ENCODE results near the gene SORBS1. TPM values are rescaled to one million over a fixed set of nuclear protein-coding genes. Genes with fewer than 3 reads are reported as not detected.

The SORBS1 gene
- total RNA-seq, 1 donor from 2014 or later, result 5.1 TPM

DNA sequence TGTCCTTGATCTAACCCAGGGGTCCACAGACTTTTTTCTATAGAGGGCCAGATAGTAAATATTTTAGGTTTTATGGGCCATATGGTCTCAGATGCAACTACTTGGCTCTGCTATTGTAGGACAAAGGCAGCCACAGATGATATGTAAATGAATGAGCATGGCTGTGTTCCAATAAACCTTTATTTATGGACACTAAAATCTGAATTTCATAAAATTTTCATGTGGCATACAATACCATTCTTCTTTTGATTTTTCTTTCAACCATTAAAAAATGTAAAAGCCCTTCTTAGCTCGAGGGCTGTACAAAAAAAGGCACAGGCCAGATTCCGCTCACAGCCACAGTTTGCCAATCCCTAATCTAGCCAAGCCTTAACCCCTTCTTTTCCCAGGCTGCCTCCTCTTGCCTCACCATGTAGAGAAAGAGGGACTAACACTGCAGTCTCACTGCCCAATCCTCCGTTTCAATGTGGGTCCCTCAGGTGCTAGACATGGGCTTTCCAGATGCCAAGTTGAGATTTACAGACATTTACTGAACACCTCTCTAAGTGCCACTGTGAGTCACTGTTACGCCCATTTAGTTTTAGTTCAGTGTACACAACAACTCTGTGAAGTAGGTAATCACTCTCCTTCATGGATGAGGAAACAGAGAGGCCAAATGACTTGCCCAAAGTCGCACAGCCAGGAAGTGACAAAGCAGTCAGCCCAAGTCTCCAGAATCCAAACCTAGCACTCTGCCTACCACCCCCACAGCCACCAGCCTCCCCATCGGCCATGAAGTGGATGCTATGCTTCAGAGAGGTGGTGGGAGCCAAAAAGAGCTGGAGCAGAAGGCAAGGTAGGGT is 137.8 kb downstream of the SORBS1 start:
- H3K79me2 ChIP-seq (ENCODE audit: insufficient read depth, low read length), result no peaks in the 10 kb centered on the region
- H3K27ac ChIP-seq (ENCODE audit: low read depth, low read length), result no peak overlapping the region
- FAIRE-seq (no peak), DNase-seq (ENCODE audit: low read depth) (no peak)
- no peak overlapping the region for H3K9ac ChIP-seq (ENCODE audit: low read length)
- peaks cover 8% of the 10 kb centered on the region for H3K27me3 ChIP-seq (ENCODE audit: insufficient read depth, low read length)
- H3K4me1 ChIP-seq (ENCODE audit: insufficient read depth, low read length), result no peaks in the 10 kb centered on the region
- no peak for TF ChIP-seq EZH2 (IDR thresholded peaks at IDR 0.05; ENCODE audit: insufficient read depth, low read length)
- Mint-ChIP-seq H3K27me3 (ENCODE audit: low read depth, unreplicated experiment) (peaks cover 12% of the 10 kb centered on the region), H3K36me3 (ENCODE audit: low read depth, unreplicated experiment) (no peaks in the 10 kb centered on the region), H3K9me3 (ENCODE audit: unreplicated experiment) (no peaks in the 10 kb centered on the region), H3K4me1 (ENCODE audit: low read depth, unreplicated experiment) (peaks cover 3% of the 10 kb centered on the region), H3K4me3 (ENCODE audit: unreplicated experiment) (no peak overlapping the region), H3K27ac (ENCODE audit: unreplicated experiment) (no peak overlapping the region)
- no peaks in the 10 kb centered on the region for H4K20me1 ChIP-seq (ENCODE audit: insufficient read depth, low read length)
- H3K36me3 ChIP-seq (ENCODE audit: insufficient read depth, low read length), result no peaks in the 10 kb centered on the region
- no peak overlapping the region for H3K4me2 ChIP-seq (ENCODE audit: low read length)
- H3K4me3 ChIP-seq (ENCODE audit: insufficient read depth, low read depth, low read length), result no peak overlapping the region
- H3K9me3 ChIP-seq (ENCODE audit: insufficient read depth, low read depth, low read length), result no peaks in the 10 kb centered on the region
- H2AFZ ChIP-seq (ENCODE audit: low read depth, low read length), result no peak overlapping the region

DNA sequence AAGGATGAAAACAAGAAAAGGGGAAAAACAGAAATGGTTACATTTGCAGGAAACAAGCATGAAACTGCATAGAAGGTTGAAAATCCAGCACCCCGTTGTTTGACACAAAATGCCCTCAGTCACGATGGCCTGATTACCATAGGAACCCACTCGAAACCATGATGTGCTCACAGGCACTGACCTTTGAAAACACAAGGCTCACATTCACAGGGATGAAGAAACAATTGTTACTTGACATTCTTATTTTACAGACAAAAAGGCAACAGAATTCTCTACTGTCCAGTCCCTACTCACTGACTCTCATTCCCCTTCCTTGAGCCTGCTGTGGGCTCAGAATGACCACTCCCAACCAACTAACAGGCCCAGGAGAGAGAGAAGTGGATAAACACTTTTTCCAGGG is 138.9 kb downstream of the SORBS1 start:
- Histone ChIP-seq H3K9me3 (ENCODE audit: insufficient read depth, low read depth, low read length) (no peaks in the 10 kb centered on the region), H3K4me1 (ENCODE audit: insufficient read depth, low read length) (no peaks in the 10 kb centered on the region), H3K79me2 (ENCODE audit: insufficient read depth, low read length) (no peaks in the 10 kb centered on the region), H3K4me3 (ENCODE audit: insufficient read depth, low read depth, low read length) (no peak overlapping the region), H3K36me3 (ENCODE audit: insufficient read depth, low read length) (no peaks in the 10 kb centered on the region), H2AFZ (ENCODE audit: low read depth, low read length) (no peak overlapping the region), H3K4me2 (ENCODE audit: low read length) (no peak overlapping the region), H3K27me3 (ENCODE audit: insufficient read depth, low read length) (peaks cover 8% of the 10 kb centered on the region), H4K20me1 (ENCODE audit: insufficient read depth, low read length) (no peaks in the 10 kb centered on the region), H3K27ac (ENCODE audit: low read depth, low read length) (no peak overlapping the region), H3K9ac (ENCODE audit: low read length) (no peak overlapping the region)
- no peak for FAIRE-seq
- TF ChIP-seq, protein P1, sequence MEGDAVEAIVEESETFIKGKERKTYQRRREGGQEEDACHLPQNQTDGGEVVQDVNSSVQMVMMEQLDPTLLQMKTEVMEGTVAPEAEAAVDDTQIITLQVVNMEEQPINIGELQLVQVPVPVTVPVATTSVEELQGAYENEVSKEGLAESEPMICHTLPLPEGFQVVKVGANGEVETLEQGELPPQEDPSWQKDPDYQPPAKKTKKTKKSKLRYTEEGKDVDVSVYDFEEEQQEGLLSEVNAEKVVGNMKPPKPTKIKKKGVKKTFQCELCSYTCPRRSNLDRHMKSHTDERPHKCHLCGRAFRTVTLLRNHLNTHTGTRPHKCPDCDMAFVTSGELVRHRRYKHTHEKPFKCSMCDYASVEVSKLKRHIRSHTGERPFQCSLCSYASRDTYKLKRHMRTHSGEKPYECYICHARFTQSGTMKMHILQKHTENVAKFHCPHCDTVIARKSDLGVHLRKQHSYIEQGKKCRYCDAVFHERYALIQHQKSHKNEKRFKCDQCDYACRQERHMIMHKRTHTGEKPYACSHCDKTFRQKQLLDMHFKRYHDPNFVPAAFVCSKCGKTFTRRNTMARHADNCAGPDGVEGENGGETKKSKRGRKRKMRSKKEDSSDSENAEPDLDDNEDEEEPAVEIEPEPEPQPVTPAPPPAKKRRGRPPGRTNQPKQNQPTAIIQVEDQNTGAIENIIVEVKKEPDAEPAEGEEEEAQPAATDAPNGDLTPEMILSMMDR (IDR thresholded peaks at IDR 0.05; ENCODE audit: insufficient read depth, low read depth, low read length), result no peak
- TF ChIP-seq EZH2 (IDR thresholded peaks at IDR 0.05; ENCODE audit: insufficient read depth, low read length), result no peak
- no peak for DNase-seq (ENCODE audit: low read depth)
- peaks cover 3% of the 10 kb centered on the region for H3K4me1 Mint-ChIP-seq (ENCODE audit: low read depth, unreplicated experiment)
- H3K36me3 Mint-ChIP-seq (ENCODE audit: low read depth, unreplicated experiment), result no peaks in the 10 kb centered on the region
- peaks cover 11% of the 10 kb centered on the region for H3K27me3 Mint-ChIP-seq (ENCODE audit: low read depth, unreplicated experiment)
- H3K4me3 Mint-ChIP-seq (ENCODE audit: unreplicated experiment), result no peak overlapping the region
- no peak overlapping the region for H3K27ac Mint-ChIP-seq (ENCODE audit: unreplicated experiment)
- no peaks in the 10 kb centered on the region for H3K9me3 Mint-ChIP-seq (ENCODE audit: unreplicated experiment)

DNA sequence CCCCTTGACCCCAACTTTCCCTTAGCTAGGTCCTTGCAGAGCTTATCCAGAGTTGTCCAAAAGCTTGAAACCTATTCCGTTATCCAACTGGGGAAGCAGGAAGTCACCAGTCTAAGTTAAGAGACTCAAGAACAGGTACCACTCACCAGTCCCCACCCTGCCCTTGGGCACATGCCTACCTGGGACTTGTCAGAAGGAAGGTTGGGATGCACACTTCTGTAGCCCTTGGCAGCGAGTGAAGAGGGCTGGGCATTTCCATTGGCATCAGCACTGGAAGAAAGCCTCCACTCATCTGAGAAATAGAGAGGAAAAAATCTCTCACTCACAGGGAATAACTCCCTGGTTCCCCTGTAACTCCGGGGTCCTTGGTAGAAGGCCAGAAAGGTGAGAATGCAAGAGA is 139.4 kb downstream of the SORBS1 start:
- Mint-ChIP-seq H3K9me3 (ENCODE audit: unreplicated experiment) (no peaks in the 10 kb centered on the region), H3K36me3 (ENCODE audit: low read depth, unreplicated experiment) (no peaks in the 10 kb centered on the region), H3K4me3 (ENCODE audit: unreplicated experiment) (no peak overlapping the region), H3K27ac (ENCODE audit: unreplicated experiment) (no peak overlapping the region), H3K27me3 (ENCODE audit: low read depth, unreplicated experiment) (peaks cover 10% of the 10 kb centered on the region), H3K4me1 (ENCODE audit: low read depth, unreplicated experiment) (peaks cover 3% of the 10 kb centered on the region)
- Histone ChIP-seq H2AFZ (ENCODE audit: low read depth, low read length) (no peak overlapping the region), H3K27ac (ENCODE audit: low read depth, low read length) (no peak overlapping the region), H3K36me3 (ENCODE audit: insufficient read depth, low read length) (no peaks in the 10 kb centered on the region), H3K4me3 (ENCODE audit: insufficient read depth, low read depth, low read length) (no peak overlapping the region), H3K4me2 (ENCODE audit: low read length) (no peak overlapping the region), H4K20me1 (ENCODE audit: insufficient read depth, low read length) (no peaks in the 10 kb centered on the region), H3K9me3 (ENCODE audit: insufficient read depth, low read depth, low read length) (no peaks in the 10 kb centered on the region), H3K9ac (ENCODE audit: low read length) (no peak overlapping the region), H3K79me2 (ENCODE audit: insufficient read depth, low read length) (no peaks in the 10 kb centered on the region), H3K4me1 (ENCODE audit: insufficient read depth, low read length) (no peaks in the 10 kb centered on the region), H3K27me3 (ENCODE audit: insufficient read depth, low read length) (peaks cover 8% of the 10 kb centered on the region)
- TF ChIP-seq EZH2 (IDR thresholded peaks at IDR 0.05; ENCODE audit: insufficient read depth, low read length), result no peak
- no peak for DNase-seq (ENCODE audit: low read depth)
- no peak for FAIRE-seq

Data from astrocyte (in vitro differentiated cells and primary cell).